DND-41 (cell line): ENCODE data around the gene HMGB4.

ENCODE experiments used
- ATAC-seq: fragments of 200-7000 bp; cut with Tn5 transposase; 3 replicates; pipeline ENCODE4 v1.9.1; 2021; ENCODE audit warnings: low read depth; ENCODE audit not compliant: insufficient read depth
- DNase-seq: peaks from one replicate; pipeline ENCODE4 v3.0.0-alpha.2; 2020
- H2AFZ ChIP-seq: 2 replicates; pipeline ENCODE4 v1.6.0; 2012; ENCODE audit warnings: low read depth, low read length
- H3K27ac ChIP-seq: 2 replicates; pipeline ENCODE4 v1.5.1; 2012; ENCODE audit warnings: low read length, inconsistent platforms
- H3K27me3 ChIP-seq: fragments of 200-600 bp; sonication (generic); 2 replicates; pipeline ENCODE4 v1.6.0; 2012; ENCODE audit warnings: low read length, mild to moderate bottlenecking, inconsistent platforms; ENCODE audit not compliant: insufficient read depth, poor library complexity
- H3K36me3 ChIP-seq: 2 replicates; pipeline ENCODE4 v1.5.1; 2012; ENCODE audit warnings: low read length, inconsistent platforms; ENCODE audit not compliant: insufficient read depth
- H3K4me1 ChIP-seq: 2 replicates; pipeline ENCODE4 v1.5.1; 2012; ENCODE audit warnings: mild to moderate bottlenecking, low read length; ENCODE audit not compliant: insufficient read depth
- H3K4me2 ChIP-seq: 2 replicates; pipeline ENCODE4 v1.6.0; 2012; ENCODE audit warnings: mild to moderate bottlenecking, moderate library complexity, low read length, inconsistent platforms; ENCODE audit not compliant: insufficient read depth
- H3K4me3 ChIP-seq, 2 experiments: fragments of 200-600 bp in 1 of 2; shearing (Covaris generic) in 1 of 2; 2 replicates each; pipeline ENCODE4 v1.5.1; 2012 to 2016; ENCODE audit warnings: inconsistent platforms in 2 of 2, low read length in 2 of 2, mild to moderate bottlenecking in 2 of 2, low read depth in 1 of 2, moderate library complexity in 1 of 2
- H3K79me2 ChIP-seq: 2 replicates; pipeline ENCODE4 v1.6.0; 2012; ENCODE audit warnings: low read length, inconsistent platforms; ENCODE audit not compliant: insufficient read depth
- H3K9ac ChIP-seq: 2 replicates; pipeline ENCODE4 v1.6.0; 2012; ENCODE audit warnings: low read depth, mild to moderate bottlenecking, inconsistent platforms, low read length, moderate library complexity
- H3K9me3 ChIP-seq: 2 replicates; pipeline ENCODE4 v1.5.1; 2012; ENCODE audit warnings: low read length, moderate library complexity, mild to moderate bottlenecking, inconsistent platforms; ENCODE audit not compliant: insufficient read depth, severe bottlenecking
- H4K20me1 ChIP-seq: 2 replicates; pipeline ENCODE4 v1.6.0; 2012; ENCODE audit warnings: low read length; ENCODE audit not compliant: insufficient read depth
- EZH2 ChIP-seq: IDR thresholded peaks from 3 replicates; pipeline ENCODE4 v1.6.1; 2012; ENCODE audit warnings: borderline replicate concordance, low read depth, mild to moderate bottlenecking, moderate library complexity, low read length, inconsistent platforms; ENCODE audit not compliant: severe bottlenecking
- TF ChIP-seq, protein P1 (sequence below): IDR thresholded peaks from 2 replicates; pipeline ENCODE4 v1.5.1; 2012; ENCODE audit warnings: borderline replicate concordance, low read length, moderate library complexity, mild to moderate bottlenecking; ENCODE audit not compliant: poor library complexity, severe bottlenecking; ENCODE audit errors: extremely low read depth

HMGB4 gene

GRCh38 chr1:33836911-33837310 lies 27.0 kb upstream of the HMGB4 start:
- Histone ChIP-seq H3K27me3 (no peaks in the 10 kb centered on the region), H3K4me3 (no peak overlapping the region), H3K79me2 (no peaks in the 10 kb centered on the region), H3K4me1 (no peaks in the 10 kb centered on the region), H3K27ac (no peak overlapping the region), H3K9ac (no peak overlapping the region), H3K4me2 (no peak overlapping the region), H3K9me3 (no peaks in the 10 kb centered on the region), H3K36me3 (no peaks in the 10 kb centered on the region), H4K20me1 (no peaks in the 10 kb centered on the region), H2AFZ (no peak overlapping the region)
- no peak for DNase-seq
- ATAC-seq: no peak
- TF ChIP-seq, protein P1, sequence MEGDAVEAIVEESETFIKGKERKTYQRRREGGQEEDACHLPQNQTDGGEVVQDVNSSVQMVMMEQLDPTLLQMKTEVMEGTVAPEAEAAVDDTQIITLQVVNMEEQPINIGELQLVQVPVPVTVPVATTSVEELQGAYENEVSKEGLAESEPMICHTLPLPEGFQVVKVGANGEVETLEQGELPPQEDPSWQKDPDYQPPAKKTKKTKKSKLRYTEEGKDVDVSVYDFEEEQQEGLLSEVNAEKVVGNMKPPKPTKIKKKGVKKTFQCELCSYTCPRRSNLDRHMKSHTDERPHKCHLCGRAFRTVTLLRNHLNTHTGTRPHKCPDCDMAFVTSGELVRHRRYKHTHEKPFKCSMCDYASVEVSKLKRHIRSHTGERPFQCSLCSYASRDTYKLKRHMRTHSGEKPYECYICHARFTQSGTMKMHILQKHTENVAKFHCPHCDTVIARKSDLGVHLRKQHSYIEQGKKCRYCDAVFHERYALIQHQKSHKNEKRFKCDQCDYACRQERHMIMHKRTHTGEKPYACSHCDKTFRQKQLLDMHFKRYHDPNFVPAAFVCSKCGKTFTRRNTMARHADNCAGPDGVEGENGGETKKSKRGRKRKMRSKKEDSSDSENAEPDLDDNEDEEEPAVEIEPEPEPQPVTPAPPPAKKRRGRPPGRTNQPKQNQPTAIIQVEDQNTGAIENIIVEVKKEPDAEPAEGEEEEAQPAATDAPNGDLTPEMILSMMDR: no peak
- TF ChIP-seq EZH2: no peak

- no peaks in the 10 kb centered on the region for H3K36me3 ChIP-seq
- no peaks in the 10 kb centered on the region for H3K9me3 ChIP-seq
- H4K20me1 ChIP-seq: no peaks in the 10 kb centered on the region
- no peaks in the 10 kb centered on the region for H3K27me3 ChIP-seq
- H3K27ac ChIP-seq: no peak overlapping the region
- H3K9ac ChIP-seq: no peak overlapping the region
- no peaks in the 10 kb centered on the region for H3K79me2 ChIP-seq
- no peak overlapping the region for H3K4me2 ChIP-seq
- ATAC-seq (no peak), DNase-seq (no peak)
- TF ChIP-seq, protein P1: no peak
- no peak for TF ChIP-seq EZH2
- no peak overlapping the region for H3K4me3 ChIP-seq
- H3K4me1 ChIP-seq: no peaks in the 10 kb centered on the region
- no peak overlapping the region for H2AFZ ChIP-seq
These were observed 26.2 kb upstream of the HMGB4 start for GRCh38 chr1:33837635-33838034.

DNA sequence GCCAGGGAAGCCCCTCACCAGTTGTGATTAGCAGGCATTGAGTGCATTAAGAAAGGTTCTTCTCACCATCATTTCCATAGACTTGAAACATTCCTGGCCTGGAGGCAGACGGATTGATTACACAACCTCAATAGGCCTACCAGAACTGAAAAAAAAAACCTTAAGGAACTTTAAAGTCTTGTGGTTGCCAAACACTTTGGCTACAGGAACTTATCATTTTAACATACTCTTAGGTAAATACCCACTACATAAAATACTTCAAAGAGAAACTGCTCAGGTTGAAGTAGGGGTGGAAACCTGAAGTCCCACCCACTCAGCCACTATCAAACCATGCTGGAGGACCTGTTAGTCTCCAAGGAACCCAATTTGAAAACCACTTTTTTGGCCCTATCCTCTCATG lies 22.4 kb upstream of the HMGB4 start:
- H3K27me3 ChIP-seq: peaks cover 6% of the 10 kb centered on the region
- H3K27ac ChIP-seq: no peak overlapping the region
- no peak overlapping the region for H3K4me3 ChIP-seq
- H4K20me1 ChIP-seq: no peaks in the 10 kb centered on the region
- no peaks in the 10 kb centered on the region for H3K9me3 ChIP-seq
- DNase-seq (no peak), ATAC-seq (no peak)
- H3K9ac ChIP-seq: no peak overlapping the region
- H2AFZ ChIP-seq: no peak overlapping the region
- H3K79me2 ChIP-seq: no peaks in the 10 kb centered on the region
- no peaks in the 10 kb centered on the region for H3K36me3 ChIP-seq
- no peak overlapping the region for H3K4me2 ChIP-seq
- no peak for TF ChIP-seq EZH2
- TF ChIP-seq, protein P1: no peak
- no peaks in the 10 kb centered on the region for H3K4me1 ChIP-seq

- TF ChIP-seq, protein P1: no peak
- TF ChIP-seq EZH2: no peak
- DNase-seq: no peak
- H3K79me2 ChIP-seq: no peaks in the 10 kb centered on the region
- no peak for ATAC-seq
- no peak overlapping the region for H3K9ac ChIP-seq
- no peak overlapping the region for H2AFZ ChIP-seq
- no peaks in the 10 kb centered on the region for H3K36me3 ChIP-seq
- H3K27me3 ChIP-seq: peaks cover 6% of the 10 kb centered on the region
- H4K20me1 ChIP-seq: no peaks in the 10 kb centered on the region
- no peaks in the 10 kb centered on the region for H3K9me3 ChIP-seq
- no peak overlapping the region for H3K4me2 ChIP-seq
- H3K4me3 ChIP-seq: no peak overlapping the region
- no peaks in the 10 kb centered on the region for H3K4me1 ChIP-seq
- no peak overlapping the region for H3K27ac ChIP-seq
These were observed 21.5 kb upstream of the HMGB4 start for GRCh38 chr1:33842348-33842747.
